HG03025 (cell line): Measurements from ENCODE around the gene PPP1R13L.
A peak's percentile ranks its signal among the peaks of the same experiment; 100 is the strongest.

Experiments
- ATAC-seq: cut with Tn5 transposase; IDR thresholded peaks from one replicate; pipeline ENCODE4 v1.9.1; 2021; ENCODE audit warnings: mild to moderate bottlenecking, moderate library complexity; ENCODE audit not compliant: unreplicated experiment, low FRiP score

Gene PPP1R13L

GRCh38 chr19:45404557-45405434 lies at the start of gene PPP1R13L:
Gene PPP1R13L, minus strand, starts transcription at chr19:45405069. Its CDS starts 6,751 bp downstream, at chr19:45398318.
- ATAC-seq, result no peak

GRCh38 chr19:45451850-45452387 lies 47.0 kb upstream of the PPP1R13L start:
- ATAC-seq, result no peak

- no peak for ATAC-seq
Measured at GRCh38 chr19:45451131-45451849, 46.4 kb upstream of the PPP1R13L start.

- no peak for ATAC-seq
Measured at GRCh38 chr19:45450012-45450333, 45.1 kb upstream of the PPP1R13L start.

GRCh38 chr19:45448887-45449299 lies 44.0 kb upstream of the PPP1R13L start:
- ATAC-seq, result no peak

GRCh38 chr19:45448425-45448756 lies 43.5 kb upstream of the PPP1R13L start:
- ATAC-seq, result no peak

GRCh38 chr19:45446944-45447343 lies 42.1 kb upstream of the PPP1R13L start:
- ATAC-seq, result no peak

GRCh38 chr19:45446295-45446694 lies 41.4 kb upstream of the PPP1R13L start:
- ATAC-seq, result no peak

- ATAC-seq, result no peak
Measured at GRCh38 chr19:45445139-45445538, 40.3 kb upstream of the PPP1R13L start.

- ATAC-seq, result no peak
Measured at GRCh38 chr19:45444318-45445041, 39.6 kb upstream of the PPP1R13L start.

GRCh38 chr19:45443462-45444317 lies 38.8 kb upstream of the PPP1R13L start:
- ATAC-seq, result no peak

GRCh38 chr19:45442778-45443461 lies 38.1 kb upstream of the PPP1R13L start:
- no peak for ATAC-seq

GRCh38 chr19:45442408-45442777 lies 37.5 kb upstream of the PPP1R13L start:
- ATAC-seq, result no peak

GRCh38 chr19:45440873-45441654 lies 36.2 kb upstream of the PPP1R13L start:
- ATAC-seq, result no peak

- ATAC-seq, result no peak
Measured at GRCh38 chr19:45440259-45440638, 35.4 kb upstream of the PPP1R13L start.

- ATAC-seq, result peak; percentile 70
Measured at GRCh38 chr19:45439569-45440258, 34.8 kb upstream of the PPP1R13L start.

GRCh38 chr19:45439190-45439568 lies 34.3 kb upstream of the PPP1R13L start:
- ATAC-seq, result no peak

GRCh38 chr19:45437328-45437727 lies 32.5 kb upstream of the PPP1R13L start:
- no peak for ATAC-seq
